Ovary (tissue), 3 donors: ENCODE results near the gene NPM1.

Experiments
- EP300 ChIP-seq: sonication (generic); formaldehyde crosslinking; IDR thresholded peaks from one replicate; pipeline ENCODE4 v1.6.1; 2017; ENCODE audit warnings: antibody characterized with exemption
- POLR2A ChIP-seq: fragments of 450-650 bp; IDR thresholded peaks from one replicate; pipeline ENCODE4 v1.6.1; 2017; ENCODE audit warnings: antibody characterized with exemption, mild to moderate bottlenecking, moderate library complexity
- TF ChIP-seq, protein P1 (sequence below), 3 donors: fragments of 450-650 bp in 2 of 3; fragments of 200-600 bp in 1 of 3; IDR thresholded peaks; one replicate each; pipeline versions ENCODE4 v1.5.1 to v1.8.0; 2016 to 2022; ENCODE audit warnings: antibody characterized with exemption in 3 of 3, mild to moderate bottlenecking in 1 of 3
- donor health status: DM: no; HTN: no; CAD: no.

DNA sequence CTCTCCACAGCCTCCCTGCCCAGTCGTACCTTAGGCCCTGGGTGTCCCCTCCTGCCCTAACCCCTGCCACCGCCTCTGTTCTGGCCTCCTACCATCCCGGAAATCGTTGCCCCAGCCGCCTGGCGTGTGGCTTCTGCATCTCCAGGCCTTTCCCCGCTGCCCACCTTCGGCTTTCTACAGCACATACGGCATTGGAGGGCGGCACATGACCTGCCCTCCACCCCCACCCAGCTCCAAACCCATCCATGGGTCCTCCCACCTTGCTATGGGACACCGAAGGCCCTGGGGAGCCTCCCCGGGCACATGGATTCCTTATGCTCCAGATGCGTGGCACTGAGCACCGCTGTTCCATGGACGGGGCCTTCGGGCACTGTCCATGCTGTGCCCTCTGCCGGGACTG is 63.8 kb downstream of the NPM1 start:
- TF ChIP-seq, protein P1, sequence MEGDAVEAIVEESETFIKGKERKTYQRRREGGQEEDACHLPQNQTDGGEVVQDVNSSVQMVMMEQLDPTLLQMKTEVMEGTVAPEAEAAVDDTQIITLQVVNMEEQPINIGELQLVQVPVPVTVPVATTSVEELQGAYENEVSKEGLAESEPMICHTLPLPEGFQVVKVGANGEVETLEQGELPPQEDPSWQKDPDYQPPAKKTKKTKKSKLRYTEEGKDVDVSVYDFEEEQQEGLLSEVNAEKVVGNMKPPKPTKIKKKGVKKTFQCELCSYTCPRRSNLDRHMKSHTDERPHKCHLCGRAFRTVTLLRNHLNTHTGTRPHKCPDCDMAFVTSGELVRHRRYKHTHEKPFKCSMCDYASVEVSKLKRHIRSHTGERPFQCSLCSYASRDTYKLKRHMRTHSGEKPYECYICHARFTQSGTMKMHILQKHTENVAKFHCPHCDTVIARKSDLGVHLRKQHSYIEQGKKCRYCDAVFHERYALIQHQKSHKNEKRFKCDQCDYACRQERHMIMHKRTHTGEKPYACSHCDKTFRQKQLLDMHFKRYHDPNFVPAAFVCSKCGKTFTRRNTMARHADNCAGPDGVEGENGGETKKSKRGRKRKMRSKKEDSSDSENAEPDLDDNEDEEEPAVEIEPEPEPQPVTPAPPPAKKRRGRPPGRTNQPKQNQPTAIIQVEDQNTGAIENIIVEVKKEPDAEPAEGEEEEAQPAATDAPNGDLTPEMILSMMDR (IDR thresholded peaks at IDR 0.05) = no peak
- no peak for TF ChIP-seq POLR2A
- no peak for TF ChIP-seq EP300
